SK-N-SH (cell line): ENCODE results near the gene SLC24A3.

Experiments used
- EP300 ChIP-seq, 2 experiments: IDR thresholded peaks; 2 replicates each; pipeline versions ENCODE4 v1.4.0 to v1.6.1; 2012; ENCODE audit warnings: borderline replicate concordance in 1 of 2, low read depth in 1 of 2, low read length in 1 of 2
- EZH2phosphoT487 ChIP-seq: fragments of 200-600 bp; sonication (generic); IDR thresholded peaks from 2 replicates; pipeline ENCODE4 v1.6.1; 2017; ENCODE audit warnings: low read depth, mixed run types, mild to moderate bottlenecking, antibody characterized with exemption, moderate library complexity, borderline replicate concordance
- GATA2 ChIP-seq: sonication (generic); formaldehyde crosslinking; IDR thresholded peaks from 2 replicates; pipeline ENCODE4 v1.5.0; 2020; ENCODE audit warnings: mild to moderate bottlenecking, missing genetic modification reagents
- IRF3 ChIP-seq: fragments of 150-350 bp; IDR thresholded peaks from 2 replicates; pipeline ENCODE4 v1.6.1; 2016; ENCODE audit warnings: mild to moderate bottlenecking, low read depth, low read length
- POLR2AphosphoS5 ChIP-seq: IDR thresholded peaks from 2 replicates; pipeline ENCODE4 v1.6.1; 2012; ENCODE audit warnings: low read depth, low read length
- RXRA ChIP-seq: IDR thresholded peaks from 2 replicates; pipeline ENCODE4 v1.4.0; 2012; ENCODE audit warnings: low read depth, mild to moderate bottlenecking, borderline replicate concordance
- SMC3 ChIP-seq: IDR thresholded peaks from 2 replicates; pipeline ENCODE4 v1.6.1; 2012; ENCODE audit warnings: low read depth, low read length, improper control_type of control experiment
- YY1 ChIP-seq: IDR thresholded peaks from 2 replicates; pipeline ENCODE4 v1.4.0; 2012; ENCODE audit warnings: low read depth, mild to moderate bottlenecking
- TF ChIP-seq, protein P1 (sequence below): IDR thresholded peaks from 2 replicates; pipeline ENCODE4 v1.6.1; 2012; ENCODE audit warnings: mild to moderate bottlenecking, low read depth, low read length, moderate library complexity
- TF ChIP-seq, protein P2 (sequence below): fragments of 200-600 bp; sonication (generic); IDR thresholded peaks from 2 replicates; pipeline ENCODE4 v1.6.1; 2017; ENCODE audit warnings: antibody characterized with exemption, mild to moderate bottlenecking, moderate library complexity
- TF ChIP-seq, protein P3 (sequence below): IDR thresholded peaks from 2 replicates; pipeline ENCODE4 v1.4.0; 2012; ENCODE audit warnings: low read depth

GRCh38 chr20:19401096-19401495 is 188.7 kb downstream of the SLC24A3 start:
- TF ChIP-seq EP300 (IDR thresholded peaks at IDR 0.05; ENCODE audit: borderline replicate concordance in 1 of 2, low read depth in 1 of 2, low read length in 1 of 2) (no peak), SMC3 (no peak), IRF3 (no peak), YY1 (no peak), POLR2AphosphoS5 (no peak), EZH2phosphoT487 (no peak), GATA2 (no peak), RXRA (no peak)
- TF ChIP-seq, protein P1, sequence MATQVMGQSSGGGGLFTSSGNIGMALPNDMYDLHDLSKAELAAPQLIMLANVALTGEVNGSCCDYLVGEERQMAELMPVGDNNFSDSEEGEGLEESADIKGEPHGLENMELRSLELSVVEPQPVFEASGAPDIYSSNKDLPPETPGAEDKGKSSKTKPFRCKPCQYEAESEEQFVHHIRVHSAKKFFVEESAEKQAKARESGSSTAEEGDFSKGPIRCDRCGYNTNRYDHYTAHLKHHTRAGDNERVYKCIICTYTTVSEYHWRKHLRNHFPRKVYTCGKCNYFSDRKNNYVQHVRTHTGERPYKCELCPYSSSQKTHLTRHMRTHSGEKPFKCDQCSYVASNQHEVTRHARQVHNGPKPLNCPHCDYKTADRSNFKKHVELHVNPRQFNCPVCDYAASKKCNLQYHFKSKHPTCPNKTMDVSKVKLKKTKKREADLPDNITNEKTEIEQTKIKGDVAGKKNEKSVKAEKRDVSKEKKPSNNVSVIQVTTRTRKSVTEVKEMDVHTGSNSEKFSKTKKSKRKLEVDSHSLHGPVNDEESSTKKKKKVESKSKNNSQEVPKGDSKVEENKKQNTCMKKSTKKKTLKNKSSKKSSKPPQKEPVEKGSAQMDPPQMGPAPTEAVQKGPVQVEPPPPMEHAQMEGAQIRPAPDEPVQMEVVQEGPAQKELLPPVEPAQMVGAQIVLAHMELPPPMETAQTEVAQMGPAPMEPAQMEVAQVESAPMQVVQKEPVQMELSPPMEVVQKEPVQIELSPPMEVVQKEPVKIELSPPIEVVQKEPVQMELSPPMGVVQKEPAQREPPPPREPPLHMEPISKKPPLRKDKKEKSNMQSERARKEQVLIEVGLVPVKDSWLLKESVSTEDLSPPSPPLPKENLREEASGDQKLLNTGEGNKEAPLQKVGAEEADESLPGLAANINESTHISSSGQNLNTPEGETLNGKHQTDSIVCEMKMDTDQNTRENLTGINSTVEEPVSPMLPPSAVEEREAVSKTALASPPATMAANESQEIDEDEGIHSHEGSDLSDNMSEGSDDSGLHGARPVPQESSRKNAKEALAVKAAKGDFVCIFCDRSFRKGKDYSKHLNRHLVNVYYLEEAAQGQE: no peak
- TF ChIP-seq, protein P2, sequence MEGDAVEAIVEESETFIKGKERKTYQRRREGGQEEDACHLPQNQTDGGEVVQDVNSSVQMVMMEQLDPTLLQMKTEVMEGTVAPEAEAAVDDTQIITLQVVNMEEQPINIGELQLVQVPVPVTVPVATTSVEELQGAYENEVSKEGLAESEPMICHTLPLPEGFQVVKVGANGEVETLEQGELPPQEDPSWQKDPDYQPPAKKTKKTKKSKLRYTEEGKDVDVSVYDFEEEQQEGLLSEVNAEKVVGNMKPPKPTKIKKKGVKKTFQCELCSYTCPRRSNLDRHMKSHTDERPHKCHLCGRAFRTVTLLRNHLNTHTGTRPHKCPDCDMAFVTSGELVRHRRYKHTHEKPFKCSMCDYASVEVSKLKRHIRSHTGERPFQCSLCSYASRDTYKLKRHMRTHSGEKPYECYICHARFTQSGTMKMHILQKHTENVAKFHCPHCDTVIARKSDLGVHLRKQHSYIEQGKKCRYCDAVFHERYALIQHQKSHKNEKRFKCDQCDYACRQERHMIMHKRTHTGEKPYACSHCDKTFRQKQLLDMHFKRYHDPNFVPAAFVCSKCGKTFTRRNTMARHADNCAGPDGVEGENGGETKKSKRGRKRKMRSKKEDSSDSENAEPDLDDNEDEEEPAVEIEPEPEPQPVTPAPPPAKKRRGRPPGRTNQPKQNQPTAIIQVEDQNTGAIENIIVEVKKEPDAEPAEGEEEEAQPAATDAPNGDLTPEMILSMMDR: no peak
- TF ChIP-seq, protein P3, sequence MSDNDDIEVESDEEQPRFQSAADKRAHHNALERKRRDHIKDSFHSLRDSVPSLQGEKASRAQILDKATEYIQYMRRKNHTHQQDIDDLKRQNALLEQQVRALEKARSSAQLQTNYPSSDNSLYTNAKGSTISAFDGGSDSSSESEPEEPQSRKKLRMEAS: no peak
